Naive thymus-derived CD8-positive, alpha-beta T cell (primary cell): Measurements from ENCODE around the gene MVD. TPM values are rescaled to one million over a fixed set of nuclear protein-coding genes. Genes with fewer than 3 reads are reported as not detected.
A peak's percentile ranks its signal among the peaks of the same experiment; 100 is the strongest.

ENCODE experiments used
- ATAC-seq, 2 donors: fragments of 150-1000 bp; cut with Tn5 transposase in 1 of 2; sonication (Bioruptor Pico), chemical (Tn5 transposase) in 1 of 2; 1 replicate in 1 of 2; 2 replicates in 1 of 2; pipeline ENCODE4 v1.10.0; 2021; ENCODE audit warnings: mild to moderate bottlenecking in 2 of 2, moderate library complexity in 2 of 2
- POLR2A ChIA-PET: fragments of 350-600 bp; sonication (Branson Sonifier 250); formaldehyde crosslinking; loops from one replicate; lab custom pipeline; 2021; ENCODE audit warnings: antibody characterized with exemption; lab: Charles Lee
- DNase-seq, 10 donors: peaks; one replicate each; pipeline versions ENCODE4 v3.0.0 to v3.0.0-alpha.2; 2020 to 2022
- H3K27ac Mint-ChIP-seq, 10 donors: one replicate each; pipeline ENCODE4 v1.8.0; 2020 to 2022; ENCODE audit warnings: mild to moderate bottlenecking in 10 of 10, mixed read lengths in 10 of 10, moderate library complexity in 4 of 10, inconsistent platforms in 1 of 10
- H3K27me3 Mint-ChIP-seq, 5 donors: one replicate each; pipeline ENCODE4 v1.8.0; 2021 to 2022; ENCODE audit warnings: mixed read lengths in 5 of 5
- H3K36me3 Mint-ChIP-seq, 3 donors: one replicate each; pipeline ENCODE4 v1.8.0; 2020 to 2022; ENCODE audit warnings: mixed read lengths in 3 of 3, mild to moderate bottlenecking in 2 of 3, inconsistent platforms in 1 of 3
- H3K4me1 Mint-ChIP-seq, 4 donors: one replicate each; pipeline ENCODE4 v1.8.0; 2021 to 2022; ENCODE audit warnings: mixed read lengths in 4 of 4
- H3K4me3 Mint-ChIP-seq, 10 donors: one replicate each; pipeline ENCODE4 v1.8.0; 2020 to 2022; ENCODE audit warnings: mild to moderate bottlenecking in 10 of 10, mixed read lengths in 10 of 10, moderate library complexity in 6 of 10, inconsistent platforms in 1 of 10
- H3K9me3 Mint-ChIP-seq, 9 donors: one replicate each; pipeline ENCODE4 v1.8.0; 2020 to 2022; ENCODE audit warnings: mixed read lengths in 9 of 9, mild to moderate bottlenecking in 3 of 9, inconsistent platforms in 1 of 9, moderate library complexity in 1 of 9
- polyA plus RNA-seq, 3 donors: library from polyadenylated mRNA; unstranded; fragments of 300-500 nt; fragmentation: Illumina TruSeq; gene quantifications; one replicate each; pipeline ENCODE4 v1.2.3, GENCODE V29; 2021
- total RNA-seq, 8 experiments: library from RNA in 2 of 8; stranded (reverse) in 2 of 8; gene quantifications; one replicate each; pipeline ENCODE4 v1.2.3 and lab custom pipeline; 2021 to 2026

The MVD gene
- total and polyA plus RNA-seq, 5 experiments from 2014 or later, result 14.4 to 42.7 (median 20.4) TPM

DNA sequence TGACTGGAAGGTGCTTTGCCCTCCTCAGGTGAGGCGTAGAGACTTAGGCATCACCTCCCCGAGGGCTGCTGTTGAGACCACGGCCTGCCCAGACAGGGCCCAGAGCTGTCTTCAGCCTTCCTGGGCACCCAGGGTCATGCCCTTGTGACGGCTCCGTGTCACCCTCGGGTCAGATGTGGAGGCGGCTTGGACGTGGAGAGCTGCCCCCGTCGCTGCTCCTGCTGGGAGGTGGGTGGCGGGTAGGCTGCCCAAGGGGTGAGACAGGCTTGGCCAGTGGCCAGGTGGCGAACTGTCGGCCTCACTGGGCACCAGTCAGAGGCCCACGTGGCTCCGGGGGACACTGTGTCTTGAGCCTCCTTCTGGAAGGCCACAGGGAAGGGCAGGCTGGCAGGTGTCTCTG, 32.3 kb upstream of the MVD start:
- peaks cover 0 to 27% (median 2%) of the 10 kb centered on the region in 3 donors for H3K36me3 Mint-ChIP-seq
- POLR2A ChIA-PET, result interaction anchor here (3.9 kb wide), 1 partner anchor 9 kb away, joined by 17 read pairs; the partner anchor contains the start of gene SNAI3
- no peaks in the 10 kb centered on the region for H3K9me3 Mint-ChIP-seq
- ATAC-seq (no peak), DNase-seq (no peak)
- H3K4me3 Mint-ChIP-seq, result peak overlapping the region in 1 of 10 donors; percentile 29
- peaks cover 19 to 60% (median 54%) of the 10 kb centered on the region in 4 donors for H3K4me1 Mint-ChIP-seq
- peak overlapping the region in 5 of 10 donors; percentile 33 to 80 (median 49) for H3K27ac Mint-ChIP-seq
- no peaks in the 10 kb centered on the region for H3K27me3 Mint-ChIP-seq

DNA sequence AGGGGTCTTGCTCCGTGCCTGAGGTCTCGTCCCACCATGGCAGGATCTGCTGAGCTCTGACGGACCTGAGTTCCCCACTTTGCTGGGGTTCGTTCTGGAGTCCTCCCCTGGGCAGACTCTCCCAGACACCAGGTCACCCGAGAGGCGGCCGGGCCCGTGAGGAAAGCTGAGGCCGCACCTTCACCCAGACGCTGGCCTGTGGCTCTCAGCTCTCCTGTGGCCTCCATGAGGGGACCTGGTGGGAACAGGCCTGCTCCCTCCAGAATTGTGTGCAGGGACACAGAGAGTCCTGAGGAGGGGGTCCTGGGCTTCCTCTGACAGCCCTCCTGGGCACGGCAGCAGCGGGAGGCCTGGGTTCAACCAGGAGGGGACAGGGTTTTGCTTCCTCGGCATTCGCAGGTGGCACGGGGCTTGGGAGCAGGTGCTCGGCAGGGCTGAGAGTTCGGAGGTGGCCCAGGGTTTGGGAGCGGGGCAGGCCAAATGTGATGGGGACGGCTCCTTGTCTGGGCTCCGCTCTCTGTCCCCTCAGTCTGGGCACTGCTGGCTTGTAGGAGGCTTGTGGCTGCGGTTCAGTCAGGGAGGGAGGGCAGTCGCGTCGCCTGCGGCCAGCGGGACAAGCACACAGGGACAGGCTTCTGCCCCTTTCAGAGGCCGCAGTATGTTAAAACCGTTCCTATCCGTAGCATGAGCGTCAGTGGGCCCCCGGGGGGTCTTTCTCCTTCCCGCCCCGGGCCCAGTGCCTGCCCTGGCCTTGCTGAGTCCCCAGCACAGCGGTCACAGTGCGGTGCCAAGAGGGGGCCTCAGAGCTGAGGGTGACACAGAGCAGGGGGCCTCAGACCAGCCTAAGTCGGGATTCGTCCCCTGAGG, 31.6 kb upstream of the MVD start:
- peaks cover 16 to 58% (median 52%) of the 10 kb centered on the region in 4 donors for H3K4me1 Mint-ChIP-seq
- no peak for DNase-seq
- H3K36me3 Mint-ChIP-seq, result peaks cover 0 to 21% (median 2%) of the 10 kb centered on the region in 3 donors
- POLR2A ChIA-PET, result interaction anchor here (1.0 to 3.7 kb wide), 2 partner anchors 8 to 15 kb away, joined by 4 to 56 read pairs; no protein-coding TSS in a partner anchor
- H3K9me3 Mint-ChIP-seq, result no peaks in the 10 kb centered on the region
- no peak for ATAC-seq
- peak overlapping the region; percentile 26 to 76 (median 66) for H3K27ac Mint-ChIP-seq
- H3K27me3 Mint-ChIP-seq, result no peaks in the 10 kb centered on the region
- H3K4me3 Mint-ChIP-seq, result peak overlapping the region in 1 of 10 donors; percentile 8

DNA sequence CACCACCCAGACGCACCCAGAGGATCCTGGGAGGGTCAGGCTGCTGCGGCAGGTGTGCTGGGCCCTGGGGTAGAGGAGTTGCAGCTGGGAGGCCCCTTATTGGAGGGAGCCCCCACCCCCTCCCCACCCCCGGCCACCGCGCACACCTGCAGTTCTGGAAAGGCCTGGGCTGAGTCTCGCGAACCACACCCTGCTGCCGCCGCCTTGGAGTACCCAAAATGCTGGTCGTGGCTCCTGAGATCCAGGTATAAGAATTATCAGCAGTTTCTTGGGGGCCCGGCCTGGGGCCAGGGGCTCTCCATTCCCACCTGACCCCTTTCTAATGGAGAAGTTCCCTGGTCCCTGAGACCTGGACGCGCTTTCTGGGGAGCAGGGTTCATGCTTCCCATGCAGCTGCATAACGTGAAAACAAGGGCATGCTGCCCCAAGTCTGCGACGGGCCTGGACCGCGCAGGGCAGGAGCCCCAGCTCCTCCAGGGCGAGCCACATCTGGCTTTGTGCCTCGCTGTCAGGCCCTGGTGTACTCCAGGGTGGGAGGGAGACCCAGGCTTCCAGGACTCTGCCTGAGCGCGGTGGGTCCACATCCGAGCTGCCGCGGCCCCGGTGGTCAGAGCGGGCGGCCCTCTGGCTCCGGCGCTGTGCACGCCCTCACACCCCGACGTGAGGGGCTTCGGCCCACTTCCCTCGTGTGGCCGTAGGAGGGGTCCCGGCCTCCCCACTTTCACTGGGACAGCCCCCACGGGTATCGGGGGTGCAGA, 30.7 kb upstream of the MVD start:
- POLR2A ChIA-PET, result interaction anchor here (1.0 to 3.7 kb wide), 2 partner anchors 9 to 14 kb away, joined by 4 to 56 read pairs; no protein-coding TSS in a partner anchor
- no peaks in the 10 kb centered on the region for H3K9me3 Mint-ChIP-seq
- H3K27ac Mint-ChIP-seq, result peak overlapping the region in 7 of 10 donors; percentile 9 to 93 (median 70)
- no peak for DNase-seq
- peaks cover 16 to 60% (median 53%) of the 10 kb centered on the region in 4 donors for H3K4me1 Mint-ChIP-seq
- peak overlapping the region in 2 of 10 donors; percentile 41 to 81 for H3K4me3 Mint-ChIP-seq
- no peak for ATAC-seq
- H3K27me3 Mint-ChIP-seq, result no peaks in the 10 kb centered on the region
- peaks cover 0 to 21% (median 2%) of the 10 kb centered on the region in 3 donors for H3K36me3 Mint-ChIP-seq

GRCh38 chr16:88692861-88693260, 30.0 kb upstream of the MVD start:
- POLR2A ChIA-PET, result interaction anchor here (1.2 to 3.7 kb wide), 4 partner anchors 9 to 29 kb away, joined by 4 to 56 read pairs (median 8); partner anchors contain the start of gene MVD
- H3K27ac Mint-ChIP-seq, result peak overlapping the region in 9 of 10 donors; percentile 79 to 93 (median 88)
- ATAC-seq (peak; percentile 41 to 48), DNase-seq (peak in 2 of 10 donors; percentile 24 to 35)
- H3K4me1 Mint-ChIP-seq, result peaks cover 13 to 57% (median 46%) of the 10 kb centered on the region in 4 donors
- peak overlapping the region; percentile 1 to 81 (median 64) for H3K4me3 Mint-ChIP-seq
- no peaks in the 10 kb centered on the region for H3K27me3 Mint-ChIP-seq
- H3K9me3 Mint-ChIP-seq, result no peaks in the 10 kb centered on the region
- H3K36me3 Mint-ChIP-seq, result peaks cover 0 to 14% (median 0%) of the 10 kb centered on the region in 3 donors

- Mint-ChIP-seq H3K27me3 (no peaks in the 10 kb centered on the region), H3K9me3 (no peaks in the 10 kb centered on the region), H3K36me3 (peaks cover 0 to 8% (median 0%) of the 10 kb centered on the region in 3 donors), H3K4me1 (peaks cover 11 to 52% (median 40%) of the 10 kb centered on the region in 4 donors), H3K27ac (peak overlapping the region in 9 of 10 donors; percentile 79 to 93 (median 88)), H3K4me3 (peak overlapping the region; percentile 32 to 81 (median 64))
- ATAC-seq, result peak; percentile 53 to 65
- POLR2A ChIA-PET, result interaction anchor here (0.6 to 3.7 kb wide), 7 partner anchors 10 to 114 kb away, joined by 3 to 56 read pairs (median 4); partner anchors contain the start of gene MVD
- no peak for DNase-seq
Measured at GRCh38 chr16:88691924-88692560, 29.2 kb upstream of the MVD start.

DNA sequence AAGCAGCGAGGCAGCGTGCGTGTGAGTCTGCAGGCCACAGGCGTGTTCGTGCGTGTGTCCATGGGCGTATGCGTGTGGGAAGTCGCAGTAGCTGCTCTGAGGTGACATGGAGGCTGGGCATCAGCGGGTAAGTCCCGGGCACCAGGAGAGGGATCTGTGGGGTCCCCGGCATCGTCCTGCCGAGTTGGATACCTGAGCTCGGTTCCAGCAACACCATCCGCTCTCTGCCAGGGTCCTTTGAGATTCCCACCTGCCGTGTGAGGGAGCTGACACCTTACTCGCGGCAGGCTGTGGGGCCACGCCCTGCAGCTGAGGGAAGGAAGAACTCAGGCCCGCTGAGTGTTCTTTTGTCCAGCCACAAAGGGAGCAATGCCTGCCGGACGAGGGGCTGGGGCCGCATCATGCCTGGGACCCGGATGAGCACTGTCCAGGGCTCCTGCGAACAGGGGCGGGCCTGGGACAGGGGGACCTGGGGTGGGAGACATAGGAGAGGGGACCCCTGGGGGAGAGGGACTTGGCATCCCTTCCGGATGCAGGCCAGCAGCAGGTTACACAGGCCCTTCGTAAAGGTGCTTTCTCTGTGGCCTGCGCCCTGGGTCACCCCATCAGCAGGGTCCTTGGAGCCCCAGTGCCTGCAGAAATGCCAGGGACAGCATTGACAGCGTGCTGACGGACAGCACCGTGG, 28.4 kb upstream of the MVD start:
- POLR2A ChIA-PET, result interaction anchor here (0.6 to 3.7 kb wide), 8 partner anchors 8 to 92 kb away, joined by 3 to 56 read pairs (median 5); no protein-coding TSS in a partner anchor
- Mint-ChIP-seq H3K4me3 (peak overlapping the region in 9 of 10 donors; percentile 29 to 81 (median 64)), H3K27me3 (no peaks in the 10 kb centered on the region)

DNA sequence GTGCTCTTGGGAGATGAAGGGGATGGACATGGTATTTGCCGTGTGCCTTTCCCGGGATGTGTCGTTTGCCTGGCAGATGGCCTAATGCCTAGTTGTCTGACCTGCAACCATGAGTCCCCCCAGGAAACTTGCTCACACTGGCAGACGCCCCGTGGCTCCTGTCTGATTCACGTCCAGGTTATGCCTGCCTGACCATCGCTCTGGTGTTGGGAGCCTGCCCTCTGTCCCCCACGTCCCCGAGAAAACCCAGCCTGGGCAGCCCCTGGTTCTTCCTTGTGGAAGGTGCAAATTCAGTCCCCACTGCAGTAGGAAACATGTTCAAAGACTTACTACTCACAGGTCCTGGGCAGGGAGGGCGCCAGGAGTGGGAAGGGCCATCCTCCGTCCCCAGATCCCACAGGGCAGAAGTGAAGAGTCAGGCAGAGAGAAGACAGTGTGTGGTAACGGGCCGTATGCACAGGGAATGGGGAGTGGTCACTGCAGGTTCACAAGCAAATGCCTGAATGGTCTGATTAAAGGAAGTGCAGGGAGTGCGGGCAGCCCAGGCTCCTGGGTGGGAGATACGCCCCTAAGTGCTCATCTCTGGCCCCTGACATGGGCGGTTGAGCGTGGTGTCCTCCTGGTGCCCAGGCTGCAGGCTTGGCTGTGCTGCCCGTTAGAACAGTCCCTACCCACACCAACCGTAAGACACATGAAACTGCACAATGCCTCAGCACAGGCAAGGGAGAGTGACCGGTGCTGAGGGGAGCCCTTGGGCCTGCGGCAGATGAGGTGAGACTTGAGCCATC, 27.6 kb upstream of the MVD start:
- no peaks in the 10 kb centered on the region for H3K9me3 Mint-ChIP-seq
- H3K4me3 Mint-ChIP-seq, result peak overlapping the region in 8 of 10 donors; percentile 29 to 69 (median 60)
- POLR2A ChIA-PET, result interaction anchor here (0.6 to 6.1 kb wide), 9 partner anchors 8 to 58 kb away, joined by 4 to 96 read pairs (median 6); no protein-coding TSS in a partner anchor
- DNase-seq (no peak), ATAC-seq (no peak)
- H3K27ac Mint-ChIP-seq, result peak overlapping the region in 8 of 10 donors; percentile 31 to 89 (median 73)
- H3K4me1 Mint-ChIP-seq, result peaks cover 11 to 52% (median 40%) of the 10 kb centered on the region in 4 donors
- no peaks in the 10 kb centered on the region for H3K27me3 Mint-ChIP-seq
- H3K36me3 Mint-ChIP-seq, result no peaks in the 10 kb centered on the region

More for the DNA sequence above, 28.4 kb upstream of the MVD start:
- Mint-ChIP-seq H3K36me3 (peaks cover 0 to 5% (median 0%) of the 10 kb centered on the region in 3 donors), H3K4me1 (peaks cover 11 to 52% (median 40%) of the 10 kb centered on the region in 4 donors), H3K9me3 (no peaks in the 10 kb centered on the region), H3K27ac (peak overlapping the region in 7 of 10 donors; percentile 44 to 93 (median 82))
- no peak for DNase-seq
- no peak for ATAC-seq

DNA sequence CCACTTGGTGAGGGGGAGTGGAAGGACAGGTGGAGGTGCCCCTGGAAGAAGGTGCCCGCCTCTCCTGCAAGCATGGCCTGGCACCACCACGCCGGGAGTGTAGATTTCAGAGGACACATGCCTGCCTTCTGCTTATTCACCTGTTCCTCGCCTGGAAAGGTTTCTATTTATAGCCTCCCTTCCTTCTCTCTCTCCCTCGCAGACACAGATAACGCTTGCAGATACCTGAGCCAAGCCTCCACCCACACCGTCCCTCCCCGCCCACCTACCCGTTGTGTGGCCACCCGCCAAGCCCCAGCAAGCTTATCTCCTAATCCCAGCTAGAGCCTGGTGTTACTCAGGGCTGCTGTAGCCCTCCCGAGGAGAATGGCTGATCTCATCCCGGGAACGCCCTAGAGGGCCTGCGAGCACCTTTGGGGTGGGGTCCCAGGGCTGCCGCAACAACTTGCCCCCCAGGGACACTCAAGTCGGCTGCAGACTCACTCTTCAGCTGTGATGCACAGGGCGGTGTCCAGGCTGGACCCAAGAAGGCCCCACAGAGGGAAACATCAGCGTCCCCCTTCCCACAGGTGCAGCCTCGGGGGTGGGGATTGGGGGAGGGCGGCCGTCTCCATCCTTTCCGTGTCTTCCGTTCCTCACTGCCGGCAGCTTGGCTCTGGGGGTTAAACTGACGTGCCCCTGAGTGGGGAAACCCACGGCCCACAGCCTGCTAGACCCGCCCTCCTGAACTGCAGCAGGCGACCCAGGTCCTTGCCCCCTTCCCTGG, 25.3 kb upstream of the MVD start:
- Mint-ChIP-seq H3K27ac (peak overlapping the region in 6 of 10 donors; percentile 20 to 71 (median 36)), H3K36me3 (no peaks in the 10 kb centered on the region), H3K4me1 (peaks cover 13 to 69% (median 47%) of the 10 kb centered on the region in 4 donors), H3K9me3 (no peaks in the 10 kb centered on the region), H3K4me3 (peak overlapping the region in 6 of 10 donors; percentile 7 to 45 (median 21)), H3K27me3 (no peaks in the 10 kb centered on the region)
- no peak for ATAC-seq
- DNase-seq, result no peak
- POLR2A ChIA-PET, result interaction anchor here (0.7 to 6.1 kb wide), 6 partner anchors 9 to 405 kb away, joined by 3 to 96 read pairs (median 5); partner anchors contain the start of gene ACSF3

DNA sequence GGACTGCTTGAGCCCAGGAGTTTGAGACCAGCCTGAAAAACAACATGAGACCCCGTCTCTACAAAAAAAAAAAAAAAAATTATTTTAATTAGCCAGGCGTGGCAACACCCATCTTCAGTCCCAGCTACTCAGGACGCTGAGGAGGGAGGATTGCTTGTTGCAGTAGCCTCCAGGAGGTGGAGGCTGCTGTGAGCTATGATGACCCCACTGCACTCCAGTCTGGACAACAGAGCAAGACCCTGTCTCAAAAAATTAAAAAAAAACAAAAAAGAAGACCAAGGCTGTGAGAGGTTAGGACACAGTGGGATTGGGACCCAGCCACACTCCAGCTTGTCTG, 24.8 kb upstream of the MVD start:
- Mint-ChIP-seq H3K27me3 (no peaks in the 10 kb centered on the region), H3K4me1 (peaks cover 9 to 65% (median 45%) of the 10 kb centered on the region in 4 donors), H3K36me3 (no peaks in the 10 kb centered on the region), H3K4me3 (peak overlapping the region in 4 of 10 donors; percentile 7 to 45 (median 34)), H3K9me3 (no peaks in the 10 kb centered on the region), H3K27ac (peak overlapping the region in 3 of 10 donors; percentile 25 to 71 (median 37))
- DNase-seq (no peak), ATAC-seq (no peak)
- POLR2A ChIA-PET, result interaction anchor here (0.7 to 6.1 kb wide), 6 partner anchors 9 to 406 kb away, joined by 3 to 96 read pairs (median 4); partner anchors contain the start of gene ACSF3

- H3K27ac Mint-ChIP-seq, result no peak overlapping the region
- no peaks in the 10 kb centered on the region for H3K36me3 Mint-ChIP-seq
- peak overlapping the region in 8 of 10 donors; percentile 11 to 82 (median 58) for H3K4me3 Mint-ChIP-seq
- no peaks in the 10 kb centered on the region for H3K9me3 Mint-ChIP-seq
- DNase-seq (no peak), ATAC-seq (no peak)
- peaks cover 11 to 64% (median 45%) of the 10 kb centered on the region in 4 donors for H3K4me1 Mint-ChIP-seq
- H3K27me3 Mint-ChIP-seq, result no peaks in the 10 kb centered on the region
- POLR2A ChIA-PET, result interaction anchor here (0.7 to 6.1 kb wide), 5 partner anchors 10 to 406 kb away, joined by 3 to 96 read pairs (median 5); partner anchors contain the start of gene ACSF3
Measured at GRCh38 chr16:88687254-88687576, 24.3 kb upstream of the MVD start.
